Measurements from ENCODE around the gene DOCK2.
"Not testable (repeated sequence)": the region's sequence is repeated elsewhere in the genome, so short reads cannot be mapped to it uniquely, and the experiment has no call there.

Gene DOCK2

GRCh38 chr5:169637085-169637548 lies at the start of gene DOCK2:
TSS of gene DOCK2 (plus strand) at chr5:169637275. CDS start at chr5:169637327, 52 bp downstream.
- peak; percentile 38 for DNase-seq (ENCODE audit: low spot score)

GRCh38 chr5:169590602-169591001 lies 46.5 kb upstream of the DOCK2 start:
- DNase-seq (ENCODE audit: low spot score) = no peak

- DNase-seq (ENCODE audit: low spot score) = peak; percentile 18
Observed at GRCh38 chr5:169591636-169592035, 45.4 kb upstream of the DOCK2 start.

GRCh38 chr5:169592937-169593650 lies 44.0 kb upstream of the DOCK2 start:
- DNase-seq (ENCODE audit: low spot score) = no peak

GRCh38 chr5:169595172-169595820 lies 41.8 kb upstream of the DOCK2 start:
- DNase-seq (ENCODE audit: low spot score) = peak; percentile 34

DNA sequence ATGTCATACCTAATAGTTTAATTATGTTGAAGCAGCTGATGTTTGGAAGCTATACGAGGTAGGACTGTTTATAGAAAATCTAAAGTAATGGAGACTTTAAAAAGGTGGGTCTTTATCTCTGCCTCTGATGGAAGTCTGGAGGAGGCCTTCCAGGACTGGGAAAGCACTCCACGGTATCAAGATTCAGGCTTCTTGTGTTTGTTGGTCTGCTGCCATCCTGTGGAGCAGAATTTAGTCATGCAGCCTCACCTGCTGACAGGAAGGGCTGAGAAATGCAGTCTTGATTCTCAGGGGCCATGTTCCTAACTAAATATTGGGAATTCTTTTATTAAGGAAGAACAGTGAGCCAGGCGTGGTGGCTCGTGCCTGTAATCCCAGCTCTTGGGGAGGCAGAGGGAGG lies 37.6 kb upstream of the DOCK2 start:
- DNase-seq (ENCODE audit: low spot score) = no peak

- peak; percentile 4 for DNase-seq (ENCODE audit: low spot score)
Observed at GRCh38 chr5:169602535-169602934, 34.5 kb upstream of the DOCK2 start.

GRCh38 chr5:169606279-169606678 lies 30.8 kb upstream of the DOCK2 start:
- DNase-seq (ENCODE audit: low spot score) = no peak

- no peak for DNase-seq (ENCODE audit: low spot score)
Observed at GRCh38 chr5:169607882-169608281, 29.2 kb upstream of the DOCK2 start.

DNA sequence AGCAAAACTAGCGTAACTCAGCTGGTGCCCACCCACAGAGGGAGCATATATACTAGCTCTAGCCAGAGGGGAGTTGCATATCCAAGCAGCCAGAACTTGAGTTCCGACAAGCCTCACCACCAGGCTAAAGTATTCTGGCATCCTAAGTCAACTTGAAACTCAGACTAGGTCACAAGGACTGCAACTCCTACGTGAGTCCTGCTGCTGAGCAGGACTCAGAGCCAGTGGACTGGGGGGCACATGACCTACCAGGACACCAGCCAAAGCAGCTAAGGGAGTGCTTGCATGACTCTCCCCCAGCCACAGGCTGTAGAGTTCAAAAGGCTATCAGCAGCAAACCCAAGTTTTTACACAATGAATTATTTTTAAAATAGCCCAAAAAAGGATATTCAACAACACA lies 27.4 kb upstream of the DOCK2 start:
- no peak for DNase-seq (ENCODE audit: low spot score)

- no peak for DNase-seq (ENCODE audit: low spot score)
Observed at GRCh38 chr5:169610606-169611005, 26.5 kb upstream of the DOCK2 start.

- DNase-seq (ENCODE audit: low spot score) = no peak
Observed at GRCh38 chr5:169615561-169615960, 21.5 kb upstream of the DOCK2 start.

DNA sequence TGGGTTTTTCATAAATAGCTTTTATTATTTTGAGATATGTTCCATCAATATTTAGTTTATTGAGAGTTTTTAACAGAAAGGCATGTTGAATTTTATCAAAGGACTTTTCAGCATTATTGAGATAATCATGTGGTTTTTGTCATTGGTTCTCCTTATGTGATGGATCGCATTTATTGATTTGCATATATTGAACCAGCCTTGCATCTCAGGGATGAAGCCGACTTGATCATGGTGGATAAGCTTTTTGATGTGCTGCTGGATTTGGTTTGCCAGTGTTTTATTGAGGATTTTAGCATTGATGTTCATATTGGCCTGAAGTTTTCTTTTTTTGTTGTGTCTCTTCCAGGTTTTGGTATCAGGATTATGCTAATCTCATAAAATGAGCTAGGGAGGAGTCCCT lies 12.8 kb upstream of the DOCK2 start:
- not testable (repeated sequence) for DNase-seq (ENCODE audit: low spot score)

DNA sequence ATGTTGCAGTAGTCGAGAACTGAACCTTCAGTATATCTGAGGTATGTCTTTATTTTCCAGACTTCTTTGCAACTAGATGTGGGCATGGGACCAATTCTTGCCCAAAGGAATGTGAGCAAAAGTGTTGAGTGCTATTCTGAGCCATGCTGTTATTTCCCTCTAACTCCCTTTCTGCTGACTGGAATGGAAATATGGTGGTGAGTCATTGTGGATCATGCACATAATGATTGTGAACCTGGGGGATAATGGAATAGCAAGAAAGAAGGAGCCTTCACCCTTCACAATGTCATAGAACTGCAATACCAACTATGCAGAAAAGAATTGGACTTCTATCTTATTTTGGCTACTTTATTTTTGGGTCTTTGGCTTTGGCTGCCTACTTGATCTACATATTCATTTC lies 10.3 kb upstream of the DOCK2 start:
- peak; percentile 85 for DNase-seq (ENCODE audit: low spot score)

DNA sequence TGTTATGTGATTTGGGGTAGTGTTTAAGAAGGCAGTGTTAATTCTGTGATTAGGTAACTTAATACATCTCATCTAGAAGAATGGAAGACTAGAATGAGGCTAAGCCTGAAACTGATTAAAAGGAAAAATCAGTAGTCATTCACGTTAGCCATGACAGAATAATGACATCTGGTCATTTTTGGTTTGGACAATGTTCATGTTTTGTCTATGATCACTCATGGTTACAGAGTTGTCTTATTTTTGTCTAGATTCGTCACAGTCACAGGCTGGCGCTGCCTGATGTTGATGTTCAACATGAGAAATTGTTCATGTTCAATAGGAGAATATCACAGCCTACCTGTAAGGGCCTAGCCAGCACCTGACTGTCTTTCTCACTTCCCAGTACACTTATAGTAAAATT lies 9.5 kb upstream of the DOCK2 start:
- no peak for DNase-seq (ENCODE audit: low spot score)

- peak; percentile 66 for DNase-seq (ENCODE audit: low spot score)
Observed at GRCh38 chr5:169628892-169629291, 8.2 kb upstream of the DOCK2 start.

- peak; percentile 67 for DNase-seq (ENCODE audit: low spot score)
Observed at GRCh38 chr5:169629847-169630548, 7.1 kb upstream of the DOCK2 start.

DNA sequence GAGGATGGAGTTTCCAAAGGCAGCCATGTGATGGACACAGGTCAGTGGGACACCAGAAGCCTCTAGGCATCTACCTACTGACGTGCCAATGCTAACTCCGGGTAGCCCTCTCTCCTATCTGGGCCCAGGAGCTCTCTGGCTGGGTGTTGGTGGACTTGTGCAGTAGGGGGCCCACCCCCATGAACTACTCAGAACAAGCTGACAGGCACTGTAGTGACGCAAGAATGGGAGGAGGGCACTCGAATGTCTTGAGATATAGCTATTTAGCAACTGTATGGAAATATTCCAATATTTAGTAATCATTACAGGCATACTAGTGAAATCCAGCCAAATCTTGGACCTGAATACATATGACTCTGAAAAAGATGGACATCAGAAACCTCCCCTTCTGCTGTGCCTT lies 5.7 kb upstream of the DOCK2 start:
- DNase-seq (ENCODE audit: low spot score) = peak; percentile 43

GRCh38 chr5:169632946-169633345 lies 4.1 kb upstream of the DOCK2 start:
- DNase-seq (ENCODE audit: low spot score) = no peak

DNA sequence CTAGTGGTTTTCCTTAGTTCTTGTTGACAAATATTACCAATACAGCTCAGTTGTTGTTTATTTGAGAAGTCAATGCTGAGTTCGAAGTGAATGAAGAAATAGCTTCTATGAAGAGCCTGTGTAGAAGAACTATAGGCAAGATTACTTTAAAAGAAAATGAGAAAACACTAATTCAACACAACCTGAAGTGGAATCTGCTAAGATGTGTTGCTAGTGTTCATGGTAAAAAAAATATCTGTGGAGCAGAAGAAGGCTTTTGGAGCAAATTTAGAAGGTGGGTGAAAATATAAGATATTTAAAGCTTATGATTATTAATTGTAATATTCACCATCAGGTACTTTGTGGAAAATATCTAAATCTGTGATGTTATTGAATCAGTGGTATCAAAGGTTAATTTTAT lies 2.5 kb upstream of the DOCK2 start:
- no peak for DNase-seq (ENCODE audit: low spot score)

GRCh38 chr5:169635936-169636335 lies 1.1 kb upstream of the DOCK2 start:
- no peak for DNase-seq (ENCODE audit: low spot score)

DNA sequence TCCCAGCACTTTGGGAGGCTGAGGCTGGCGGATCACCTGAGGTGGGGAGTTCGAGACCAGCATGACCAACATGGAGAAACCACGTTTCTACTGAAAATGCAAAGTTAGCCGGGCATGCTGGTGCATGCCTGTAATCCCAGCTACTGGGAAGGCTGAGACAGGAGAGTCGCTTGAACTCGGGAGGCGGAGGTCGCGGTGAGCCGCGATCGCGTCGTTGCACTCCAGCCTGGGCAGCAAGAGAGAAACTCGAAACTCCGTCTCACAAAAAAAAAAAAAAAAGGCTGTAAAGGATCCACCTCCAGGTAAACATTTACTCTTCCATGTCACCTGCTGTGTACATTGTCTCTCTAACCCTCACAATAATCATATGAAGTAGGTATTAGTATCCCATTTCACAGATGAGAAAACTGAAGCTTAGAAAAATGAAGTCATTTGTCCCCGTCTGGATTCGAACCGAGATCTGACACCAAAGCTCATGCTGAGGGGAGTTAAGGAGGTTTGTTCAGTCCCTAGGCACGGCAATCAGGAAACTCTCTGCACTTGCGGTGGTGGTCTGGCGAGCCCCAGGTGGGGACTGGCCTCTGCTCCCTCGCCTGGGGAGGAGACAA lies 494 bp upstream of the DOCK2 start:
- no peak for DNase-seq (ENCODE audit: low spot score)
